Measurements from ENCODE around the gene CCNB2. TPM values are rescaled to one million over a fixed set of nuclear protein-coding genes. Genes with fewer than 3 reads are reported as not detected.
A peak's percentile ranks its signal among the peaks of the same experiment; 100 is the strongest.

CCNB2 gene
- total and polyA plus RNA-seq, 9 of the 15 experiments (the other 6 are each of a cell fraction or from before 2014, with no cell fraction given): 84.8 to 266 (median 124) TPM

DNA sequence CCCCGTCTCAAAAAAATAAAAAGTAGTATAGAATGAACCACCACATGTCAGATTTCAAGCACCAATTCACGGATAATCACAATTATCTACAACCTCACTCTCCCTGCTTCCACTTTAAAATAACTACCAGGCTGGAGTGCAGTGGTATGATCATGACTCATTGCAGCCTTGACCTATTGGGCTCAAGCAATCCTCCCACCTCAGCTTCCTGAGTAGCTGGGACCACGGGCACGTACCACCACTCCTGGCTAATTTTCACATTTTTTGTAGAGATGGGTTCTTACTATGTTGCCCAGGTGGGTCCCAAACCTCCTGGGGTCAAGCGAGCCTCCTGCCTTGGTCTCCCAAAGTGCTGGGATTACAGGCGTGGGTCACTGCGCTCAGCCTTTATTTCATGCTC, 63.6 kb downstream of the CCNB2 start (continued):
- TF ChIP-seq JUN (IDR thresholded peaks at IDR 0.05; ENCODE audit: borderline replicate concordance, low read depth, low read length): peak; percentile 10; the same call in 1 of the 2 replicates
- TF ChIP-seq JUN (CRISPR knock-in tag; IDR thresholded peaks at IDR 0.05; ENCODE audit: borderline replicate concordance): no peak
- no peak for TF ChIP-seq ZNF41 (CRISPR knock-in tag; conservative IDR thresholded peaks at IDR 0.05)
- TF ChIP-seq JUND (IDR thresholded peaks at IDR 0.05; ENCODE audit: borderline replicate concordance, low read depth, low read length): peak; percentile 37; the same call in 1 of the 2 replicates
- no peak for TF ChIP-seq JUND (tag; IDR thresholded peaks at IDR 0.05; ENCODE audit: borderline replicate concordance, low read depth, low read length)
- no peak for TF ChIP-seq ZNF57 (CRISPR knock-in tag; IDR thresholded peaks at IDR 0.05)
- TF ChIP-seq, protein P1, sequence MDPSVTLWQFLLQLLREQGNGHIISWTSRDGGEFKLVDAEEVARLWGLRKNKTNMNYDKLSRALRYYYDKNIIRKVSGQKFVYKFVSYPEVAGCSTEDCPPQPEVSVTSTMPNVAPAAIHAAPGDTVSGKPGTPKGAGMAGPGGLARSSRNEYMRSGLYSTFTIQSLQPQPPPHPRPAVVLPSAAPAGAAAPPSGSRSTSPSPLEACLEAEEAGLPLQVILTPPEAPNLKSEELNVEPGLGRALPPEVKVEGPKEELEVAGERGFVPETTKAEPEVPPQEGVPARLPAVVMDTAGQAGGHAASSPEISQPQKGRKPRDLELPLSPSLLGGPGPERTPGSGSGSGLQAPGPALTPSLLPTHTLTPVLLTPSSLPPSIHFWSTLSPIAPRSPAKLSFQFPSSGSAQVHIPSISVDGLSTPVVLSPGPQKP (CRISPR knock-in tag; IDR thresholded peaks at IDR 0.05): no peak

DNA sequence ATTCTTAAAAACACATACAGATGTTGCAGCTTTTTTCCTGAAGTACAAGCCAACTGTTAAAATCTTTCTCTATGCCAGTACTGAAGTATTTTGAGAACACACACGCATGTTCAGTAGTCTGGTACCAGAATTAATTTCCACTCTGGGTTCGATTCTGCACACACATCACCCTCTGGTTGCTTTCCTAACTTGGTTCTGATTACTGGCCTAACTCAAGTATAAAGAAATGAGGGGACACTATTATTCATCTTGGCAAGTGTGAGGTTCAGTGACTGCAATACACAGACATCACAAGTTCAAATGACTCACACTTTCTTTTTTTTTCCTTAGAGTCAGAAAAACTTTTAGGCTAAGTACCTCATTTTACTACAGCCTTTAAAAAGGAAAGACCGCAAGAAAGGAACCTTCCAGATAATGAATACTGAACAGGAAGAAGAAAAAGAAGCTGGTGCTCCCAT, 64.3 kb downstream of the CCNB2 start:
- Histone ChIP-seq H3K79me2 (ENCODE audit: control insufficient read depth, insufficient read depth, low read length) (no peaks in the 10 kb centered on the region), H4K20me1 (replicated peaks; ENCODE audit: control insufficient read depth, insufficient read depth, low read length) (no peaks in the 10 kb centered on the region), H3K9ac (ENCODE audit: insufficient read depth in 1 of 2, low read depth in 2 of 2, low read length in 2 of 2) (no peak overlapping the region), H3K4me1 (replicated peaks in 1 of 2; ENCODE audit: control insufficient read depth in 2 of 2, insufficient read depth in 2 of 2, low read length in 2 of 2) (peaks cover 0 to 3% of the 10 kb centered on the region in 2 experiments; a peak in 1 of 5 replicates), H3K9me1 (ENCODE audit: control insufficient read depth, insufficient read depth, low read length) (no peaks in the 10 kb centered on the region), H3K9me3 (replicated peaks; ENCODE audit: control insufficient read depth, insufficient read depth, low read depth, low read length) (no peaks in the 10 kb centered on the region), H3K36me3 (ENCODE audit: control insufficient read depth, insufficient read depth, low read length) (no peaks in the 10 kb centered on the region), H3K4me3 (no peak overlapping the region), H3K27ac (ENCODE audit: extremely low read depth, low read depth, low read length) (no peak overlapping the region), H3K4me2 (ENCODE audit: insufficient read depth, low read length) (no peak overlapping the region), H2AFZ (ENCODE audit: low read depth, low read length) (no peak overlapping the region), H3K27me3 (ENCODE audit: control insufficient read depth in 2 of 2, insufficient read depth in 2 of 2, low read length in 2 of 2) (peaks cover 6 to 25% of the 10 kb centered on the region in 2 experiments; a peak in 4 of 5 replicates)
- CTCF ChIA-PET (ENCODE audit: low intra/inter-chr PET ratio): interaction anchor here (1.0 kb wide), 1 partner anchor 189 kb away, joined by 3 read pairs; no protein-coding TSS in a partner anchor
- POLR2A ChIA-PET: interaction anchor here (0.6 to 1.1 kb wide), 3 partner anchors 11 to 92 kb away, joined by 3 to 4 read pairs (median 3); no protein-coding TSS in a partner anchor
- no TSS peak for BruUV-seq (replicated peaks)
- no peak for DNase-seq (ENCODE audit: extremely low read depth in 1 of 4, low spot score in 3 of 4)
- WGBS (ENCODE audit: insufficient coverage, low coverage, missing lambda C conversion rate): 12% methylated on average over 3 of the region's 3 CpGs
- intact Hi-C loops (cut with micrococcal nuclease) (no loop called here), in situ Hi-C loops (cut with MboI) (no loop called here)
- no peak for FAIRE-seq
- ATAC-seq: no peak
- TF ChIP-seq ETS2 (tag; IDR thresholded peaks at IDR 0.05; ENCODE audit: borderline replicate concordance, poor library complexity, severe bottlenecking) (no peak), CEBPG (CRISPR knock-in tag; IDR thresholded peaks at IDR 0.05) (no peak), CEBPG (tag; conservative IDR thresholded peaks at IDR 0.05 in 1 of 2, IDR thresholded peaks at IDR 0.05 in 1 of 2) (peak in 1 of 2 experiments; percentile 51; a peak in 2 of 4 replicates), ZNF175 (CRISPR knock-in tag; IDR thresholded peaks at IDR 0.05; ENCODE audit: low read depth) (peak; percentile 96), CHD1 (IDR thresholded peaks at IDR 0.05; ENCODE audit: low read length) (no peak)
- TF ChIP-seq, protein P2, sequence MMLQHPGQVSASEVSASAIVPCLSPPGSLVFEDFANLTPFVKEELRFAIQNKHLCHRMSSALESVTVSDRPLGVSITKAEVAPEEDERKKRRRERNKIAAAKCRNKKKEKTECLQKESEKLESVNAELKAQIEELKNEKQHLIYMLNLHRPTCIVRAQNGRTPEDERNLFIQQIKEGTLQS (IDR thresholded peaks at IDR 0.05): peak; percentile 35; the same call in 1 of the 2 replicates
- TF ChIP-seq, protein P2 (CRISPR knock-in tag; conservative IDR thresholded peaks at IDR 0.05): no peak
